GM18909 (cell line): ENCODE measurements around the gene ACOT12.

ENCODE experiments used
- ATAC-seq: cut with Tn5 transposase; IDR thresholded peaks from one replicate; pipeline ENCODE4 v1.9.1; 2021; ENCODE audit warnings: mild to moderate bottlenecking; ENCODE audit not compliant: unreplicated experiment, poor library complexity

Gene ACOT12

GRCh38 chr5:81401266-81401665, 7.3 kb upstream of the ACOT12 start:
- ATAC-seq: no peak

- ATAC-seq: no peak
Measured at GRCh38 chr5:81400375-81400774, 6.4 kb upstream of the ACOT12 start.

GRCh38 chr5:81398741-81399140, 4.8 kb upstream of the ACOT12 start:
- no peak for ATAC-seq

- no peak for ATAC-seq
Measured at GRCh38 chr5:81397176-81397575, 3.2 kb upstream of the ACOT12 start.

GRCh38 chr5:81395262-81395661, 1.3 kb upstream of the ACOT12 start:
- no peak for ATAC-seq

- ATAC-seq: no peak
Measured at GRCh38 chr5:81393430-81393782, 528 bp downstream of the ACOT12 start.

GRCh38 chr5:81389025-81389424, 4.9 kb downstream of the ACOT12 start:
- no peak for ATAC-seq

- ATAC-seq: no peak
Measured at GRCh38 chr5:81388169-81388568, 5.8 kb downstream of the ACOT12 start.

GRCh38 chr5:81383867-81384266, 10.1 kb downstream of the ACOT12 start:
- ATAC-seq: no peak

GRCh38 chr5:81371354-81371876, 22.5 kb downstream of the ACOT12 start:
- ATAC-seq: no peak

GRCh38 chr5:81370912-81371311, 23.0 kb downstream of the ACOT12 start:
- ATAC-seq: no peak

GRCh38 chr5:81365541-81365940, 28.4 kb downstream of the ACOT12 start:
- ATAC-seq: no peak

- no peak for ATAC-seq
Measured at GRCh38 chr5:81363093-81363871, 30.7 kb downstream of the ACOT12 start.

GRCh38 chr5:81361600-81361999, 32.3 kb downstream of the ACOT12 start:
- no peak for ATAC-seq

- ATAC-seq: no peak
Measured at GRCh38 chr5:81360640-81361039, 33.3 kb downstream of the ACOT12 start.

- no peak for ATAC-seq
Measured at GRCh38 chr5:81359881-81360280, 34.1 kb downstream of the ACOT12 start.

- ATAC-seq: no peak
Measured at GRCh38 chr5:81359108-81359507, 34.8 kb downstream of the ACOT12 start.

- no peak for ATAC-seq
Measured at GRCh38 chr5:81355291-81356251, 38.4 kb downstream of the ACOT12 start.

- ATAC-seq: no peak
Measured at GRCh38 chr5:81354093-81354492, 39.8 kb downstream of the ACOT12 start.

GRCh38 chr5:81353189-81353588, 40.7 kb downstream of the ACOT12 start:
- ATAC-seq: no peak

- ATAC-seq: no peak
Measured at GRCh38 chr5:81350507-81350906, 43.4 kb downstream of the ACOT12 start.
